GM13976 (cell line): Measurements from ENCODE around the gene SLC46A2.

Experiments
- DNase-seq: peaks from one replicate; pipeline ENCODE4 v3.0.0; 2012; ENCODE audit warnings: low spot score
- in situ Hi-C: fragments of 300-500 bp; cut with MboI; formaldehyde crosslinking; loops from one replicate; pipeline ENCODE4 v1.12.0; 2022; ENCODE audit warnings: low sequenced_read_pairs, mixed read lengths, inconsistent platforms; ENCODE audit not compliant: unreplicated experiment
- TF ChIP-seq, protein P1 (sequence below): IDR thresholded peaks from 2 replicates; pipeline ENCODE4 v1.5.1; 2012; ENCODE audit warnings: borderline replicate concordance, mild to moderate bottlenecking; ENCODE audit not compliant: insufficient read depth; ENCODE audit errors: extremely low read depth, missing control alignments, control extremely low read depth

SLC46A2 gene

GRCh38 chr9:112917047-112917986, 26.6 kb upstream of the SLC46A2 start:
- in situ Hi-C loops = no loop called here
- TF ChIP-seq, protein P1, sequence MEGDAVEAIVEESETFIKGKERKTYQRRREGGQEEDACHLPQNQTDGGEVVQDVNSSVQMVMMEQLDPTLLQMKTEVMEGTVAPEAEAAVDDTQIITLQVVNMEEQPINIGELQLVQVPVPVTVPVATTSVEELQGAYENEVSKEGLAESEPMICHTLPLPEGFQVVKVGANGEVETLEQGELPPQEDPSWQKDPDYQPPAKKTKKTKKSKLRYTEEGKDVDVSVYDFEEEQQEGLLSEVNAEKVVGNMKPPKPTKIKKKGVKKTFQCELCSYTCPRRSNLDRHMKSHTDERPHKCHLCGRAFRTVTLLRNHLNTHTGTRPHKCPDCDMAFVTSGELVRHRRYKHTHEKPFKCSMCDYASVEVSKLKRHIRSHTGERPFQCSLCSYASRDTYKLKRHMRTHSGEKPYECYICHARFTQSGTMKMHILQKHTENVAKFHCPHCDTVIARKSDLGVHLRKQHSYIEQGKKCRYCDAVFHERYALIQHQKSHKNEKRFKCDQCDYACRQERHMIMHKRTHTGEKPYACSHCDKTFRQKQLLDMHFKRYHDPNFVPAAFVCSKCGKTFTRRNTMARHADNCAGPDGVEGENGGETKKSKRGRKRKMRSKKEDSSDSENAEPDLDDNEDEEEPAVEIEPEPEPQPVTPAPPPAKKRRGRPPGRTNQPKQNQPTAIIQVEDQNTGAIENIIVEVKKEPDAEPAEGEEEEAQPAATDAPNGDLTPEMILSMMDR = no peak
- DNase-seq = no peak

- TF ChIP-seq, protein P1 = no peak
- DNase-seq = no peak
- in situ Hi-C loops = no loop called here
These were observed 23.8 kb upstream of the SLC46A2 start for GRCh38 chr9:112914524-112914923.

GRCh38 chr9:112913326-112913725, 22.6 kb upstream of the SLC46A2 start:
- DNase-seq = no peak
- in situ Hi-C loops = no loop called here
- TF ChIP-seq, protein P1 = no peak

DNA sequence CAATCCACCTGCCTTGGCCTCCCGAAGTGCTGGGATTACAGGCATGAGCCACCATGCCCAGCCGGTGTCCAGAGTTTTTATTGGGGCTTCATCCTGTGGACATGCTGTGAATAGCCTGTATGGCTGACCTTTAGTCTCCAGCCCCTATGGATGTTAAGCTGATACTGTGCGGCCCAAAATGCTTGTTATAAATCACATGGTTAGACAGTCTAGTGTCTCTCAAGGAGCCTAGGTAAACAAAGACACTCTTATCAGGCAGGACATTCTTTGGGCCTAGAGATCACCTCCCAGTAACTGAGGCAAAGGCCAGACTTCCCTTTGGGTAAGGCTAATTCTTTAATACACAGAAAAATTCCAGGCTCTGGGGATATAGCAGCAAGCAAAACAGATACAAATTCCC, 22.0 kb upstream of the SLC46A2 start:
- TF ChIP-seq, protein P1 = no peak
- in situ Hi-C loops = no loop called here
- no peak for DNase-seq

DNA sequence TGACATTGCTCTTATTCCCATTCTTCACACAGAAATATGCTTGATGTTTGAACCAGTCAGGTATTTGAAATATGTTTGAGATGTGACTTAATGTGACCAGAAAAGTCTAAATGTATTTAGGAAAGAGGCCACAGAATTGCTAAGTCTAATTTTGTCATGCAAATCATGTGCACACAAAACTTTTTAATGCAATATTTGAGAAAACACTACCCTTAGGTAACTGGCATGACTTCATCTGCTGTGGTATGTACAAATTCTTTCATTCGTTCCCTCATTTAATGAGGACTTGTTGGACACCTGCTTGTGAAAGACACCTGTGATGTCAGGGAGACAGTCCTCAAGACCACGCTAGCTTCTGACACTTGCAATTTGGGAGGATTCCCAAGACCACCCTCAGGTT, 21.1 kb upstream of the SLC46A2 start:
- no peak for DNase-seq
- in situ Hi-C loops = no loop called here

GRCh38 chr9:112905084-112905483, 14.4 kb upstream of the SLC46A2 start:
- DNase-seq = no peak
- in situ Hi-C loops = no loop called here

More for the DNA sequence above, 21.1 kb upstream of the SLC46A2 start:
- TF ChIP-seq, protein P1 = no peak

More at GRCh38 chr9:112905084-112905483, 14.4 kb upstream of the SLC46A2 start:
- TF ChIP-seq, protein P1 = no peak
